NK-92 (cell line): ENCODE data around the gene YAE1.

Experiments
- DNase-seq: peaks from one replicate; lab custom pipeline; 2025; ENCODE audit not compliant: unreplicated experiment; lab: John Stamatoyannopoulos, UW

YAE1 gene

DNA sequence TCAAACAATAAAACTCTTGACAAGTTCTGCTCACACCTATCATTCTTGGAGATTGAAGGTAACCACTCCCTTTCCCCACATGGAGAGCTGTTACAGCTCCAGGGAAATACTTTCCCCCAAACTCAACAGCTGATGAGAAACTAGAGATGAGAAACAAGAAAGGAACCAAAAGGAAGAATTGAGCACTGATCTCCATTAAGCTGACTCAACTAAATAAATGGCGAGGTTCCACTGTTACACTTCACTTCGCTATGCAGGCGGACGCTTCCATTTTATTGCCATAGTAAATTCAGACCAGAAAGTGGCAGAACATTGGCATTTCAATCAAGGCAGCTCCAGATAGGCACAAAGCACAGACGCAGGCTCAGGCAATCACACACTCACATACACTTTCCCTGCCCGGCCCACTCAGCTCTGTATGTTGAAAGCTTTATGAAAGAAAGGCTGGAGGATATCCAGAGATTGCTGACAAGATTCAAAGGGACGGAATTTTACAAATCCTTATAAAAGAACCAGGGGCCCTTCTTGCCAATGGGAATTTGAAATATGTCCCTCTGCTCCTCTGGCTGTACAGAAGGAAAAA lies 11.5 kb upstream of the YAE1 start:
- no peak for DNase-seq

DNA sequence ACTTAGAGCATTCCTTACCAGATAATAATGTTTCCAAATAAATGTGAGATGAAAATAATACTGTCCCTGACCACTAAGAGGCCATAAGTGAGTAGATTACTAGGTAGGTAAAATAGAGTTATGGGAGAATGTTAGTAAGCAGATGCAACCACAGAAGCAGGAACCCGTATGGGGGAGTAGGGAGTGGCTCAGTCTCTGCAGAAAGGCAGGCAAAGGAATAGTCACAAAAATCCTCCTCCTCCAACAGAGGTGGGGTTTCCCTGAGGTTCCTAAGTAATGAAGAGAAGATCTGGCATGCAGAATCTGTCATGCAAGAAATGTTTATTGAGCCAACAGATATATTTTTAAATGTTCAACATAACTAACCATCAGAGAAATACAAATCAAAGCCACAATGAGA lies 9.0 kb upstream of the YAE1 start:
- no peak for DNase-seq

DNA sequence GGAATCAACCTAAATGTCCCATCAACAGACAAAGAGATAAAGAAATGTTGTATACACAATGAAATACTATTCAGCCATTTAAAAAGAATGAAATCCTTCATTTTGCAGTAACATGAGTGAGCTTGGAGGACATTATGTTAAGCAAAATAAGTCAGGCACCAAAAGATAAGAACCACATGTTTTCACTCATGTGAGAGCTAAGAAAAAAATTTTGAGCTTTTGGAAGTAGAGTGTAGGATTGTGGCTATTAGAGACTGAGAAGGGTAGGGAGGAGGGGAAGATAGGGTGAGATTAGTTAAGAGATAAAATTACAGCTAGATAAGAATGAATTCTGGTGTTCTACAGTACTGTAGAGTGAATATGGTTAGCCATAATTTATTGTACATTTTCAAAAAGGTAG lies 8.3 kb upstream of the YAE1 start:
- no peak for DNase-seq

DNA sequence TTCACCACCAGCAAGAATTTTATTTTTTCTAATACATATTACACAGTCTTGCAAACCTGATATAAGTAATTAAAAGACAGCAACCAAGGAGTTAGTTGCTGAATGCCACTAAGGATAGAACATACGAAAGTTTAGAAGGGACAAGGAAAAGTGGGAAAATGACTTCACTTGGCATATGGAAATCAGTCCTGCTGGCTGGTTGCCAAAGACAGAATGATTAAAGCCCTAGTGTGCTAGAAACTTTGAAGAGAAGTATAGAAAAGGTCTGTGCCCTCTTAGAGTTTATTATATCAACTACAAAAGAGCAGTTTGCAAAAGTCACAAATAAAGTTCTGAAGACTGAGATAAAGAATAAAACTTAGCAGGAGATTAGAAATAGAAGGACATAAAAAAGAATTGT lies 5.8 kb upstream of the YAE1 start:
- DNase-seq = no peak

DNA sequence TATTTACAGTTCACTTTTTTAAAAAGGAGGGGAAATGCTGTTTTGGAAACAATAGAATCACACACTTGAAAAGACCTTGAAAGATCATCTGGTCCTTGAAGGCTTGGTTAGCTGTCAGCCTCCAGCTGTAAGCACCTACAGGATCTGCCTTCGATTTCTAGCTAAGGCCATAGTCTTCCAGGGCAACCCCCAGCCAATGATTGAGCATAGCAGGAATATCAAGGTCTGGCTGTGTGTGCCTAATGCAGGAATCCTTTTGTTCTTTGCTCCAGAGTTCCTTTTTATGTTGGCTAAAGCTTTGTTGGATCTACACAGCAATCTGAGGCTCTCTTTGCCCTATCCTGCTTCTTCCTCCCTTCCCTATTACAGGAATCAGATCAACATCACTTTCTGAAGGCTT lies 5.2 kb upstream of the YAE1 start:
- DNase-seq = no peak

DNA sequence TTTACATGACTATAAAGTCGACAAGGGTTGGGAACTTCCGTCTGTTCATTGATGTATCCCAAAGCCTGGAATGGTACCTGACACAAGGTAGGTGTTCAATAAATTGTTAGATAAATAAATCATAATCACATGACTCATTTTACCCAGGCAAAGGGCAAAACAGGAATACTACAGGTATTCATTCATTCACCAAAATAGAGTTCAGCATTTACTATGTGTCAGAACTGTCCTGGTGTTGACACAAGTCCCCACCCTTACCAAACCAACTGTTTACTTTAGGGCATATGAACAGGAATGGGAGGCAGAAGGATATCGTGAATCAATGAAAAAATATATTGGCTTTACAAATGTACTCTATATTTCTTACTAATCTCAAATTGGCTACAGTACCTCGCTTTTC lies 666 bp upstream of the YAE1 start:
- DNase-seq = no peak

DNA sequence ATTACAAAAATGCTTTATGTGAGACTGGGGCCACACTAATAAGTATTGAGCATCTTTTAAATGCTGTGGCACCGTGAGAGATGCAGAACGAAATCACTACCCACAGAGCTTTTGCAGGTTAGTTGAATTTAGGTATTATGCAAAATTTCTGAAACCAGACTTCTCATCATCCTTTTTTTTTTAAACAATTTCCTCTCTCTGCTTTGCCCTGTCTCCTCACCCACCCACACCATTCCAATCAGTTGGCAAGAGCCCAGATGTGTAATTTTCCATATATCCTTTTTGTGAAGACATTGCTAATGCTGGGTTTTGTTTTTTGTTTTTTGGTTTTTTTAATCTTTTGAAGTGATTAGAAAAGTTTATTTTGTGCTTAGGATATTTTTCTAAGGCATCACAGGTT lies 1.1 kb downstream of the YAE1 start:
- DNase-seq = no peak

DNA sequence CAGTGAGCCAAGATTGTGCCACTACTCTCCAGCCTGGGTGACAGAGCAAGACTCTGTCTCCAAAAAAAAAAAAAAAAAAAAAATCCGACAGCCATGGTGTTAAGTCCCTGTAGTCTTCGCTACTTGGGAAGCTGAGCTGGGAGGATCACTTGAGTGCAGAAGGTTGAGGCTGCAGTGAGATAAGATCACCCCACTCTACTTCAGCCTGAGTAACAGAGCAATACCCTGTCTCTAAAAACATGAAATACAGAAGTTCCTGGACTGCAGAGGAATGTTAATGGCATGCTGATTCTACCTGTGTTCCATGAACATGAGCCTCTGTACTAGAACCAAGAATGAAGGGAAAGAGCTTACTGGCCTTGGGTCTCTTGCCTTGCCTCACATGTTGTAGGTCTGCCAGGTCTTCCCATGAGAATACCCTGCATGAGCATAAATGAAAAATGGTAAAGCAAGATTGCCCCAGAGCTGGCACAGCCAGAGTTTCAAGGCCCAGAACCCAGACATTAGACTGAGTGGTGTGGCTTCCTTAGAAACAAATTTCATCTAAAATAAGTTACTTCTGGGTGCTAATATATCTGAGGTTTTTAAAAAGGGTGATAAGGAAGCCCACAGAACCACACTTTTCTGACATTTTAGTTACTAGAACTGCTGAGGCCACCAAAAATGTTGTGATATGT lies 8.6 kb downstream of the YAE1 start:
- no peak for DNase-seq

DNA sequence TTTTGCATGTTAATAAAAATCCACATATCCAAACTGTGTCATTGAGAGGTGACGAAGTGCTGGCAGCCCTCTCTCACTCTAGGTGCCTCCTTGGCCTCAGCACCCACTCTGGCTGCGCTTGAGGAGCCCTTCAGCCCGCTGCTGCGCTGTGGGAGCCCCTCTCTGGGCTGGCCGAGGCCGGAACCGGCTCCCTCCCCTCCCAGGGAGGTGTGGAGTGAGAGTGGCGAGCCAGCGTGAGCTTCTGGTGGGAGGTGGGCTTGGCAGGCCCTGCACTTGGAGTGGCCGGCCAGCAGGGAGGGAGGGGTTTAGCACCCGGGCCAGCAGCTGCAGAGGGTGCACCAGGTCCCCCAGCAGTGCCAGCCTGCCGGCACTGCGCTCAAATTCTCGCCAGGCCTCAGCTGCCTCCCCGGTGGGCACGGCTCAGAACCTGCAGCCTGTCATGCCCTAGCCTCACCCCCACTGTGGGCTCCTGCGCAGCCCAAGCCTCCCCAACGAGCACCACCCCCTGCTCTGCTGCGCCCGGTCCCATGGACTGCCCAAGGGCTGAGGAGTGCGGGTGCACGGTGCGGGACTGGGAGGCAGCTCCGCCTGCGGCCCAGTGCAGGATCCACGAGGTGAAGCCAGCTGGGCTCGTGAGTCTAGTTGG lies 11.1 kb downstream of the YAE1 start:
- no peak for DNase-seq

DNA sequence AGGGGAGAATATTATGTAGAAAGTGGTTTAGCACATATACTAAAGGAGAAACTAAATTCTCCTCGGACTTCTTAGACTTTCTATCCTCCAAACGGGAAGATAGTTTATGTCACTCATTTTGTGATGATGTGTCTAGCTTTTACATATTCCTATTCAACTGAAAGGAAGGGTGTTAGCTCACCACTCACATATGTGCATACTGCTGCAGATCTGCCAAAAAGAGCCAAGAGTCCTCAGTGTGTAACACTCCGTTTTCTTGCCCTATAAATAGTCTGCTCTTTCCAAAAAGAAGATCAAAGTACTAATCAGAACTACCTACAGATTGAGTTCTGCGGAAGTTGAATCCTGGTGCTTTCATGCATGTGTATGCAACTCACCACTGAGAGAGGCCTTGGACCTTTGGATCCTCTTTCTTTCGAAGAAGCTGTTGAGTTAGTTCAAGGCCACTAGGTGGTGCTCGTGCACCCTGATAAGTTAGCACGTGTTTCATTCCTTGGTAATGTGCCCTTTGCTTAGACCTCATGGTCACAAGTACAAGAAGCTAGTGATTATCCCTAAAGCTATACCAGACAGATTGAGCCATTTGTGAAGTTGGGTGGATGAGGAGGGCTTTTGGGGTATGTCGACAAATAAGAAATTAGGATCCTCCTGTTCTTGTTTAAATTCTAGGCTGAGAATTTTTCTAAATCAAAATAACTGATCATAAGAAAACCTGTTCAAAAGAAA lies 14.1 kb downstream of the YAE1 start:
- no peak for DNase-seq

DNA sequence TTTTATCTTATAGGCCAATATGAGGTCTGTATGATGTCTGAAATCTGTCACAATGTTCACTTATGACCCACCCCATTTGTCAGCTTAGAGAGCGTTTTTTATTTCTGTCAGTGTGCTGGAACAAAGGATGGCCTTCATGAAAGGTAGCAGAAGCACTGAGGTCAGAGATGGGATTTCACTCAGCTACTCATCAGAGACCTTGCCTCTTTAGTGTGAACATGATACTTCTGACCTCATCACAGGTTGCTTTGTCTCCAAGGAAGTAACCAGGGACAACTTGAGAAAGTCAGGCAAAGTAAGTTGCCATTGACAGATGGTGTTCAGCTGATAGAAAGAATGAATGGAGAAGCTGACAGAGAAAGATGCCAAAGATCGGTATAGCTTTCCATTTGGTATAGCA lies 16.3 kb downstream of the YAE1 start:
- no peak for DNase-seq

DNA sequence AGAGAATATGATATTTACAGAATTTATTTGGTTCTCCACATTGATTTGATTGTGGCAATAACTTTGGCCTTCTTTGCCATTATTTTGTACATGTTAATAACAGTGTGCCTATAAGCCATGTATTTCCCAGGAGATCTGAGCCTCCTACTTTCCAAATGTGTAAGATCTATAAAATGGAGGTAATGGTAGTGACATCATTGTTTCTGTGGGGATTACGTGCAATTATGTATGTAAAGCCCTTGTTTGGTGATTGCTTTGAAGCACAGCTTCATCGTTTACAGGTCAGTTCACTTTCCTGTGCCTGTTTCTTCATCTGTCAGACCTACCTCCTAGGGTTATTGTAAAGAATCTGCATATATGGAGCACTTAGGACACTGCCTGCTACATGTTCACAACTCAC lies 17.3 kb downstream of the YAE1 start:
- no peak for DNase-seq

DNA sequence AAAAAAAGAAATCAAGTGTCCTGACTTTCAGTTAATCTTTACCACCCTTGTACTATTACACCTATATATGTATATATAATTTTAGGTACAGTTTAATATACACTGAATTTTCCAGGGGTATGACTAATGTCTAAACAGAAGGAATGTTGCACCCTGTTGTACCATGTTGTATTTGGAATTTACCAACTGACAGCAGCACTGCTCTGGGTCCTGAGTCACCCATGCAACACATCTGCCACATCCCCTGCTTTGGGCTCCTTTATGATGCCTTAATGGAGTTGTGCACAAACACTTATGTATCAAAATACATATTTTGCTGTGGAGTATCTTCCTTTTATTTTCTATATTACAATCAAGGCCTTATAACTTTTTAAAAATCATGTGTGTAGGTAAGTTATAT lies 21.2 kb downstream of the YAE1 start:
- DNase-seq = no peak

DNA sequence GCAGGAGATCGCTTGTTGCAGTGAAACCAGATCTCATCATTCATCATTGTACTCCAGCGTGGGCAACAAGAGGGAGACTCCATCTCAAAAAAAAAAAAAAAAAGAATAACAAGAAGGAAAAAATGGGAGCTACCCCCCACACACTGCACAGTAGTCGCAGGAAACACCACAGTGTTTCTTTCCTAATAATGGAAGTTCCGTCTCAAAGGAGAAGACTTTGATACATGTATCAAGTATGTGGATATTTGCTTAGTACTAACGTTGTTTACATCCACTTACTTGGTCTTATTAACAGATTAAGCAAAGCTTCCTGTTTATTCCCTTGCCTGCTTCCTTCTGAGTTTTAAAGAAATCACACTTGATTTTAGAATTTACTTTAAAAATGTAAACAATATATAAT lies 22.2 kb downstream of the YAE1 start:
- DNase-seq = no peak

DNA sequence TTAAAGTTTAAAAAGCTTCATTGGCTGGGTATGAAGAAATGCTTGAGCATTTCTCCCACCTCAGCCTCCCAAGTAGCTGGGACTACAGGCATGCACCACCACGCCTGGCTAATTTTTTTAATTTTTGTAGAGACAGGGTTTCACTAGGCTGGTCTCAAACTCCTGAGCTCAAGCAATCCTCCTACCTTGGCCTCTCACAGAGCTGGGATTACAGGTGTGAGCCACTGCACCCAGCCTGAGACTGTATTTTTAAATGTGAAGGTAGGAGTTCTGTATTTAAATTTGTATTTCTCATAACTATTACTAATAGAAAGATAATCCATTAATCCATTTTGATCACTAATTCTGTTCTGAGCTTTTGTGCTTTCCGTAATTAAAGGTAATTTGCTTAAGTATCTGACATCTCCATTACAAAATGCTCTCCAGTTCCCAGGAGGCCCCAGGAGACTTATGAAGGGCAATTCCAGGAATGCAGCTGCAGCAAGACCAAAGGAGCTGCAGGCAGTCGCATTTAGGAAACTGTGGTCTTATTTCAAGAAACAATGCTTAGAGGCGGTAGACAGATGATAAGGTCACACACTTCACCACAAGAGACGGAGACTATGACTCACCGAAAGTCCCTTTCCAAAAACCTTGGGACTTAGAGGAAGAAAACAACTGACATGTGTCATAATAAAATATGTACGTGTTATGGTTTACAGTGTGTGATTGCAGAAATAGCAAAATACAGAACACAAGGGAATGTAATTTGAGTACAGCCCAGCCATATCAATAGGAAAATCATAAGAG lies 23.3 kb downstream of the YAE1 start:
- no peak for DNase-seq

DNA sequence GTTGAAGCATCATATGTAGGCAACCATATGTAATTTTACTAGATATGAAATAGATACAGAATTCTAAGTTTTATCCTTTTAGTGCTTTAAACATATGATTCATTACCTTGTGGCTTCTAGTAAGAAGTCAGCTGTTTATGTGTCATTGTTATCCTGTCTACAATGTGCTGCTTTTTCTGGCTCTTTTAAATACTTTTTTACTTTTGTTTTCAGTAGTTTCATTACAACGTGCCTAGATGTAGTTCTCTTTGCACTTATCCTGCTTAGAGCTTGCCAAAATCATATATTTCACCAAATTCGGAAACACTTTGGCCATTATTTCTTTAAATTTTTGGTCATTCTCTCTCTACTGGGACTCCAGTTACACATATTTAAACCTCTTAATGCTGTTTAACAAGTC lies 26.4 kb downstream of the YAE1 start:
- no peak for DNase-seq

DNA sequence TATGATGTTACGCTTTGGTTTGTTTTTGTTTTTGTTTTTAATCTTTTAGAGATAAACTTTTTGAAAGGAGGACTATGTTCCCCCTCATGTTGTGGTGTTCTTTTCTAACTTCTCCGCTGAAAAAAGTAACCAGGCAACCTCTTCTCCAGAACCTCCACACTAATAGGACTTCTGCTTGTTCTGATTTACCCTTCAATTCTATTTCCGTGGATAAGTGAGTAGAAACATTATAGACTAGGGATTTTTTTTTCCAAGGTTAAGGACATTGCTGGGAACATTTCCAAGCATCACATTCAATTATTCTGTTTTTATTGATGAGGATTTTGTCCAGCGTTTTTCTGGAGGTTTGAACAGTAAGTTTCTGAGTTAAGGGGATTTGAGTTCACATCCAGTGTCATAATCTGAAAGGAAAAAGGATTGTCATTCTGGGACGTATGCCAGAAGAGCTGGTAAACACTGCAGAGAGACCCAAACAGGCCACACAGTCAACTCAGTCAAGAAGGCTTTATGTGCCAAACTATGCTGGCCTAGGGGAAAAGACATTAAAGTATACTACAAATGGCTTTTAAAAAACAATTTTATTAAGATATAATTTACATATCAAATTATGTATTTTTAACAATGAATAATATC lies 28.9 kb downstream of the YAE1 start:
- no peak for DNase-seq

DNA sequence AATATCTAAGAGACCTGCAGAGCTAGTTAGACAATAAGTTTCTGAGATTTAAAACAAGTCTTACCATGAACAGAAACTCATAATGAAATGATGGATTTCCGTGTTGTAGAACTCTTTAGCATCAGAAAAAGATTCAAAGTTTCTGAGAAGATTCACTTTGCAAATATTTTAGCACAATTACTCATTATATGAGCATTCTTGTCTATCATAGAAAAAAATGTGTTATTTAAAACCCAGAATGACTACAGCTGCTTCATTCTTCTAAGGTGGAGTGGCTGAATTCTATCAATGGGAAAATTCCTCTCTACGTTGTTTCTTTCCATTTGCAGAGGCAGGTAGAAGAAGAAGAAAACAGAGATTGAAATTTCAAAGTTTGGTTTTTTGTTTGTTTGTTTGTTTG lies 36.1 kb downstream of the YAE1 start:
- no peak for DNase-seq

DNA sequence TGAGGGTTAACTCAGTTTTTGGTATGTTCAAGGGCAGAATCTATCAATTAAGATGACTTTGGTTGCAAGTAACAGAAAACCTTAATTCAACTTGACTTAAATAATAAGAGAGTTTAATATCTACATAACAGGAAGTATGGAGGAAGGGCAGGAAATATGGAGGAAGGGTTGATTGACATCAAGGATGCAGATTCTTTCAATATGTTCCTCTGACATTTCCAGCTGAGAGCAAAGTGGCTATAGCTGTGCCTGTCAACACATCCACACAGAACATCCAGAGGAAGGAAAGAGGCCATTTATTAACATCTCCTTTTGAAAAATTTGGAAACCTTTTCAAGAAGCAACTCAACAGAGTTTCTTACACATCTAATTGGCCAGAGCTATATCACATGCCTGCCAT lies 37.7 kb downstream of the YAE1 start:
- DNase-seq = no peak

DNA sequence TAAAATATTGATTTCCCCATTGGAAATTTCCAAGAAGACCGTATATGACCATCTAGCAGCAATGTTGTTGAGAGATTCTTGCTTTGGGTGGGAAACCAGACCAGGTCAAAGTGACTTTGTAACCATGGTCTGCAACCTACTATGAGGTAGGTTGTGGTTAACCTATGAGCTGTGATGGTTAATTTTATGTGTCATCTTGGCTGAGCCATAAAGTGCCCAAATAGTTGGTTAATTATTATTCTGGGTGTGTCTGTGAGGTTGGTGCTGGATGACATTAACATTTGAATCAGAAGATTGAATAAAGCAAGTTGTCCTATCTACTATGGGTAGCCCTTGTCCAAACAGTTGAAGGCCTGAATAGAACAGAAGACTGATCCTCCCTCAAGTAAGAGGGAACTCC lies 38.9 kb downstream of the YAE1 start:
- DNase-seq = no peak

DNA sequence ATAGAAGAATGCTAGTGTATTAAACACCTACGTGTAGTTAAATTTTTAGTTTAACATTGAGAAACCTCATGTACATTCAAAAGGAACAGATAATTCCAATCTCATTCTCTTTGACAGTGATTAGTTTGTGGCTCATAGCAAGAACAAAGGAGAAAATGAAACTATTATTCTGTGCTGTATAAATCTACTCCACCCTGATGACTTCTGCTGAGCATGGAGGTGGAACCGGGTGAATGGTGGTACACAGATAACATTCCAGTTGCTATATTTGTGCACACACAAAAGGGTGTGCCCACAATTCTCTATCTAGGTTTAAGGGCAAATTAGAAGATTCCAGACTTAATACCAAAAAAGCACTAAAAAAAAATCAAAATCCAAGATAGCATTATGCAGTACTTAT lies 40.1 kb downstream of the YAE1 start:
- DNase-seq = no peak
